B cell (primary cell): Measurements from ENCODE around the gene CFHR3. TPM values are rescaled to one million over a fixed set of nuclear protein-coding genes. Genes with fewer than 3 reads are reported as not detected.
"Not testable (repeated sequence)": the region's sequence is repeated elsewhere in the genome, so short reads cannot be mapped to it uniquely, and the experiment has no call there.

Experiments used
- ATAC-seq: fragments of 200-7000 bp; cut with Tn5 transposase; one replicate; pipeline ENCODE4 v1.10.0; 2021; ENCODE audit warnings: low read depth, mild to moderate bottlenecking, moderate number of reproducible peaks, moderate library complexity
- CTCF ChIA-PET: fragments of 350-600 bp; sonication (Branson Sonifier 250); formaldehyde crosslinking; loops from one replicate; lab custom pipeline; 2021; ENCODE audit warnings: antibody characterized with exemption, inconsistent platforms; lab: Charles Lee
- POLR2A ChIA-PET: fragments of 350-600 bp; sonication (Branson Sonifier 250); formaldehyde crosslinking; loops from one replicate; lab custom pipeline; 2021; ENCODE audit warnings: antibody characterized with exemption; lab: Charles Lee
- DNase-seq: peaks from one replicate; pipeline ENCODE4 v3.0.0; 2013
- H2AFZ ChIP-seq: 2 replicates; pipeline ENCODE4 v1.6.1; 2012; ENCODE audit warnings: mild to moderate bottlenecking, low read depth, low read length; ENCODE audit not compliant: insufficient read depth, poor library complexity, severe bottlenecking
- H3K27ac ChIP-seq, 2 donors: 1 replicate in 1 of 2; 2 replicates in 1 of 2; pipeline ENCODE4 v1.5.1; 2012 to 2013; ENCODE audit warnings: low read length in 2 of 2, mild to moderate bottlenecking in 2 of 2, moderate library complexity in 1 of 2
- H3K27me3 ChIP-seq, 4 experiments: fragments of 200-600 bp in 1 of 4; sonication (generic) in 1 of 4; replicated peaks in 1 of 4; 1 replicate in 2 of 4; 2 replicates in 2 of 4; pipeline versions ENCODE4 v1.6.1 to v1.7.0; 2013 to 2016; ENCODE audit warnings: low read length in 3 of 4, mild to moderate bottlenecking in 2 of 4, mixed read lengths in 1 of 4, moderate library complexity in 1 of 4; ENCODE audit not compliant: insufficient read depth in 4 of 4, control insufficient read depth in 3 of 4; ENCODE audit errors: control extremely low read depth in 1 of 4
- H3K36me3 ChIP-seq, 2 experiments: replicated peaks in 1 of 2; 1 replicate in 1 of 2; 2 replicates in 1 of 2; pipeline versions ENCODE4 v1.6.1 to v1.7.1; 2013; ENCODE audit warnings: low read length in 1 of 2; ENCODE audit not compliant: insufficient read depth in 2 of 2, control insufficient read depth in 1 of 2; ENCODE audit errors: control extremely low read depth in 1 of 2, extremely low read depth in 1 of 2
- H3K4me1 ChIP-seq, 2 donors: fragments of 200-600 bp in 1 of 2; sonication (generic) in 1 of 2; 1 replicate in 1 of 2; 2 replicates in 1 of 2; pipeline versions ENCODE4 v1.5.1 to v1.6.1; 2013 to 2017; ENCODE audit warnings: low read length in 2 of 2; ENCODE audit not compliant: control insufficient read depth in 2 of 2, insufficient read depth in 2 of 2
- H3K4me2 ChIP-seq: replicated peaks from 2 replicates; pipeline ENCODE3; 2012; ENCODE audit warnings: mild to moderate bottlenecking, low read depth, low read length; ENCODE audit not compliant: poor library complexity, severe bottlenecking
- H3K4me3 ChIP-seq, 5 experiments: fragments of 200-600 bp in 1 of 5; sonication (generic) in 1 of 5; 1 replicate in 3 of 5; 2 replicates in 2 of 5; pipeline versions ENCODE4 v1.5.1 to v1.7.0; 2011 to 2016; ENCODE audit warnings: low read length in 4 of 5, mild to moderate bottlenecking in 4 of 5, low read depth in 2 of 5, control low read depth in 1 of 5, moderate library complexity in 1 of 5; ENCODE audit not compliant: insufficient read depth in 1 of 5; ENCODE audit errors: control extremely low read depth in 1 of 5, extremely low read depth in 1 of 5
- H3K79me2 ChIP-seq: fragments of 200-600 bp; sonication (generic); one replicate; pipeline ENCODE4 v1.6.0; 2016; ENCODE audit warnings: low read length; ENCODE audit not compliant: control insufficient read depth, insufficient read depth
- H3K9ac ChIP-seq: fragments of 200-600 bp; sonication (generic); 2 replicates; pipeline ENCODE4 v1.6.1; 2017; ENCODE audit warnings: mild to moderate bottlenecking, low read length, moderate library complexity
- H3K9me3 ChIP-seq, 3 donors: one replicate each; pipeline versions ENCODE4 v1.6.1 to v1.7.1; 2013; ENCODE audit warnings: low read length in 2 of 3; ENCODE audit not compliant: control insufficient read depth in 2 of 3, insufficient read depth in 1 of 3; ENCODE audit errors: control extremely low read depth in 1 of 3
- H4K20me1 ChIP-seq: 2 replicates; pipeline ENCODE4 v1.6.0; 2012; ENCODE audit warnings: mild to moderate bottlenecking, low read length; ENCODE audit not compliant: insufficient read depth, control insufficient read depth, poor library complexity, severe bottlenecking
- H3K27ac Mint-ChIP-seq: one replicate; pipeline ENCODE4 v1.8.0; 2021; ENCODE audit warnings: mixed read lengths
- H3K27me3 Mint-ChIP-seq: one replicate; pipeline ENCODE4 v1.8.0; 2021; ENCODE audit warnings: mixed read lengths
- H3K4me1 Mint-ChIP-seq: one replicate; pipeline ENCODE4 v1.8.0; 2021; ENCODE audit warnings: mixed read lengths
- H3K4me3 Mint-ChIP-seq: one replicate; pipeline ENCODE4 v1.8.0; 2021; ENCODE audit warnings: mixed read lengths
- H3K9me3 Mint-ChIP-seq: one replicate; pipeline ENCODE4 v1.8.0; 2022; ENCODE audit warnings: mixed read lengths; ENCODE audit not compliant: insufficient read depth
- WGBS: methylation state at CpG from one replicate; pipeline ENCODE4 v1.1.5; 2013; ENCODE audit warnings: missing lambda C conversion rate; ENCODE audit not compliant: insufficient coverage; 5-methylcytosine and 5-hydroxymethylcytosine counted together
- intact Hi-C: fragments of 100-400 bp; cut with micrococcal nuclease; formaldehyde crosslinking; loops from one replicate; pipeline ENCODE4 v1.10.0; 2022
- polyA plus RNA-seq: library from polyadenylated mRNA; depleted of rRNA; stranded (reverse); fragments of >200 nt; gene quantifications from 2 replicates; pipeline ENCODE4 v1.2.3, GENCODE V29; 2012
- total RNA-seq, 2 donors: library from RNA; stranded (reverse); fragments of 120-200 nt in 1 of 2; gene quantifications; 1 replicate in 1 of 2; 2 replicates in 1 of 2; pipeline versions ENCODE4 v1.2.3 to v1.2.4, GENCODE V29; 2013 to 2022

The CFHR3 gene
- total and polyA plus RNA-seq, 2 donors (not counting 1 experiment from before 2014, with no cell fraction given) = not detected

DNA sequence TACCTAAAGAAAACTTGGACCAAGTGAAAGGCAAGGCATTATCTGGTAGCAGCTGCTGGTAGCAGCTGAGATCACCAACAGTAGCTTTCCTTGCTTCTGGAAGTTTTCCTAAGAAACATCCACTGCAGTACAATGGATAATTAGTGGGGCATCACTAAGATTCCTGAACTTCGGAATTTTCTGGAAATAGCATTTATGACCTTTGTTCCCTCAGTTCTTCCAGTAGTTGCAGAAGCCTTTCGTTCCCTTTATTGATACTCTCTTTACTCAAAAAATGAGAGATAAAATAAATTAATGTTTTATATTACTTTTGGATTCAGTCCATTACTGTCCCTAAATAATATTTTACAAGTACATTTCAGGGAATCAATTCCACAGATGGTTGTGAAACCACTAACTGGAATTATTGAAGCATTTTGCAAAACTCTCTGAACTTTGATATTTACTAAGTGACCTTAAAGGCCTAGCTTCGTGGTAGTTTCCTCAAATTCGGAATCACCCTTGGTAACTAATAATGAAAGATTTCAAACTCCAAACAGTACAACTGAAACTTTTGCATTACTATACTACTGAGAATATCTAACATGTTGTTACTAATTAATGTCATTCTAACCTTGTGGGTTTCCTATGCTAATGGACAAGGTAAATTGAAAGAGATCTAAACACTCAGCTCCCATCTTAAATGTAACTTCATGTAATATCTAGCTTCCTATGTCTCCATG, 9.5 kb upstream of the CFHR3 start:
- H3K4me1 Mint-ChIP-seq, H3K27ac Mint-ChIP-seq, CTCF ChIA-PET, H3K27me3 ChIP-seq, H2AFZ ChIP-seq, POLR2A ChIA-PET, H3K9me3 ChIP-seq, ATAC-seq, H3K27me3 Mint-ChIP-seq, H4K20me1 ChIP-seq, H3K4me1 ChIP-seq, H3K27ac ChIP-seq, H3K36me3 ChIP-seq, H3K9me3 Mint-ChIP-seq, H3K4me2 ChIP-seq, H3K4me3 Mint-ChIP-seq, H3K9ac ChIP-seq, intact Hi-C loops, H3K4me3 ChIP-seq, H3K79me2 ChIP-seq, DNase-seq: not testable (repeated sequence)
- no CpG with 5 or more reads among the region's 4 CpGs for WGBS

- H3K9me3 ChIP-seq, H3K27me3 Mint-ChIP-seq, H3K4me3 Mint-ChIP-seq, H2AFZ ChIP-seq, POLR2A ChIA-PET, H3K27me3 ChIP-seq, H3K9ac ChIP-seq, intact Hi-C loops, H3K4me3 ChIP-seq, H3K79me2 ChIP-seq, H3K9me3 Mint-ChIP-seq, H4K20me1 ChIP-seq, H3K27ac ChIP-seq, H3K4me1 ChIP-seq, H3K4me2 ChIP-seq, CTCF ChIA-PET, ATAC-seq, H3K36me3 ChIP-seq, H3K4me1 Mint-ChIP-seq, H3K27ac Mint-ChIP-seq, DNase-seq: not testable (repeated sequence)
- 89% methylated on average over 2 of the region's 4 CpGs for WGBS
Observed at GRCh38 chr1:196769823-196770222, 4.8 kb upstream of the CFHR3 start.
